CD4-positive, alpha-beta memory T cell (primary cell): Measurements from ENCODE around the gene CRYGS. TPM values are rescaled to one million over a fixed set of nuclear protein-coding genes. Genes with fewer than 3 reads are reported as not detected.

Experiments used
- CTCF ChIA-PET: fragments of 350-600 bp; sonication (Branson Sonifier 250); formaldehyde crosslinking; loops from one replicate; lab custom pipeline; 2021; ENCODE audit warnings: inconsistent platforms; ENCODE audit not compliant: partially characterized antibody; lab: Charles Lee
- POLR2A ChIA-PET: fragments of 350-600 bp; sonication (Branson Sonifier 250); formaldehyde crosslinking; loops from one replicate; lab custom pipeline; 2021; ENCODE audit not compliant: partially characterized antibody; lab: Charles Lee
- DNase-seq, 5 donors: peaks; one replicate each; pipeline versions ENCODE4 v3.0.0 to v3.0.0-alpha.2; 2020 to 2022; ENCODE audit warnings: mixed read lengths in 1 of 5
- H3K27ac ChIP-seq: one replicate; pipeline ENCODE4 v1.7.0; 2013; ENCODE audit warnings: low read depth, low read length
- H3K27me3 ChIP-seq: 2 replicates; pipeline ENCODE4 v1.7.0; 2013; ENCODE audit warnings: mild to moderate bottlenecking, low read length, moderate library complexity; ENCODE audit not compliant: insufficient read depth
- H3K36me3 ChIP-seq: 2 replicates; pipeline ENCODE4 v1.7.0; 2013; ENCODE audit warnings: mild to moderate bottlenecking, low read length, moderate library complexity; ENCODE audit not compliant: insufficient read depth
- H3K4me1 ChIP-seq: 2 replicates; pipeline ENCODE4 v1.7.0; 2013; ENCODE audit warnings: mild to moderate bottlenecking, low read length, moderate library complexity; ENCODE audit not compliant: insufficient read depth
- H3K4me3 ChIP-seq, 2 donors: one replicate each; pipeline ENCODE4 v1.7.0; 2013; ENCODE audit warnings: low read length in 2 of 2, mild to moderate bottlenecking in 1 of 2
- H3K9me3 ChIP-seq, 2 donors: one replicate each; pipeline ENCODE4 v1.7.0; 2013; ENCODE audit warnings: low read length in 2 of 2, control low read depth in 1 of 2; ENCODE audit not compliant: control insufficient read depth in 1 of 2
- H3K27ac Mint-ChIP-seq, 7 donors: one replicate each; pipeline ENCODE4 v1.8.0; 2020 to 2021; ENCODE audit warnings: mixed read lengths in 7 of 7, mild to moderate bottlenecking in 6 of 7, inconsistent platforms in 3 of 7, moderate library complexity in 3 of 7
- H3K27me3 Mint-ChIP-seq, 2 donors: one replicate each; pipeline ENCODE4 v1.8.0; 2020 to 2021; ENCODE audit warnings: mixed read lengths in 2 of 2
- H3K36me3 Mint-ChIP-seq, 2 donors: one replicate each; pipeline ENCODE4 v1.8.0; 2020 to 2021; ENCODE audit warnings: mixed read lengths in 2 of 2, inconsistent platforms in 1 of 2, mild to moderate bottlenecking in 1 of 2
- H3K4me1 Mint-ChIP-seq, 4 donors: one replicate each; pipeline ENCODE4 v1.8.0; 2020 to 2021; ENCODE audit warnings: mixed read lengths in 4 of 4, mild to moderate bottlenecking in 1 of 4
- H3K4me3 Mint-ChIP-seq, 8 donors: one replicate each; pipeline ENCODE4 v1.8.0; 2020 to 2021; ENCODE audit warnings: mixed read lengths in 8 of 8, mild to moderate bottlenecking in 7 of 8, moderate library complexity in 6 of 8, inconsistent platforms in 3 of 8
- H3K9me3 Mint-ChIP-seq, 8 donors: one replicate each; pipeline ENCODE4 v1.8.0; 2020 to 2021; ENCODE audit warnings: mixed read lengths in 8 of 8, mild to moderate bottlenecking in 5 of 8, inconsistent platforms in 3 of 8, moderate library complexity in 1 of 8
- intact Hi-C: fragments of 100-400 bp; cut with micrococcal nuclease; formaldehyde crosslinking; loops from one replicate; pipeline ENCODE4 v1.15.1; 2023
- polyA plus RNA-seq, 2 donors: library from polyadenylated mRNA; unstranded; fragments of 300-500 nt; fragmentation: Illumina TruSeq; gene quantifications; one replicate each; pipeline ENCODE4 v1.2.3, GENCODE V29; 2021
- total RNA-seq, 2 experiments: library from RNA; stranded (reverse); gene quantifications; one replicate each; pipeline ENCODE4 v1.2.3, GENCODE V29; 2021

The CRYGS gene
- total and polyA plus RNA-seq, 4 experiments from 2014 or later = 1.2 to 12.6 (median 12.1) TPM; not detected in 1

DNA sequence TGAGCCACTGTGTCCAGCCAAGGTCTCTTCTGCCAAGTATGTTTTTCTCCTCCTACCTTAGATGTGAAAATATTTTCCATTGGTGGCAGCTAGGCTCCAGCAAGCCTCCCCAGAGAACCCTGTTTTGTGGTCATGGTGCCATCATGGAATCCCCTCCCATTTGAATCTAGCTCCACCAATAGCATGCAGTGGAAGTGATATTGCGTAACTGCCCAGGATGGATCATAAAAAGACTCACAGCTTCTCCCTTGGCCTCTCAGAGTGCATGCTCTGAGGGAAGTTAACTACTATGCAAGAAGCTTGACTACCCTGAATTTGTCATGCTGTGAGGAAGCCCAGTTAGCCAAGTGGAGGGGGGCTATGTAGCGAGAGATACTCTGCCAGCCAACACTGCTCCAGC lies 27.5 kb downstream of the CRYGS start:
- H3K4me1 ChIP-seq = peaks cover 77% of the 10 kb centered on the region
- H3K4me1 Mint-ChIP-seq = peaks cover 56 to 95% (median 70%) of the 10 kb centered on the region in 4 donors

DNA sequence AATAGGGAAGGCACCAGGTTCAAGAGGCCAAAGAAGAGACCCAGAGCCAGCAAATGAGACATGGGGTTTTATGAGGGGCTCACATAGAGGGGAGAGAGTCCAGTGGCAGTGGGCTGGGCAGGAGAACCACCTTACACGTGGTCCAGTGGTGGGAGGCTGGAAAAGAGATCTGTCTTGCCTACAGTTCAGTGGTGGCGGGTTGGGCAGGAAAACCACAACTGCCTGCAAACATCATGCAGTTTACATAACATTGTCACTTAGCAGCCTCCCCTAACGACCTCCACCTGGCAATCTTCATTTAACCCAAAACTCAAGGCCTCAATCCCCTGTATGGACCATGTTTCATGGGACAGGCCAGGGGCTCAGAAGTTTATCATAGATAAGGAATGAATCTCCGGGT lies 29.1 kb downstream of the CRYGS start:
- H3K27me3 ChIP-seq = no peaks in the 10 kb centered on the region
- CTCF ChIA-PET = interaction anchor here (0.6 to 2.5 kb wide), 3 partner anchors 25 to 532 kb away, joined by 3 to 14 read pairs (median 4); no protein-coding TSS in a partner anchor
- no peak overlapping the region for H3K4me3 ChIP-seq
- intact Hi-C loops = no loop called here
- POLR2A ChIA-PET = interaction anchor here (2.2 kb wide), 1 partner anchor 19 kb away, joined by 6 read pairs; no protein-coding TSS in a partner anchor
- Mint-ChIP-seq H3K4me1 (peaks cover 51 to 90% (median 59%) of the 10 kb centered on the region in 4 donors), H3K36me3 (no peaks in the 10 kb centered on the region), H3K9me3 (no peaks in the 10 kb centered on the region), H3K27ac (peak overlapping the region; percentile 38 to 89 (median 84)), H3K27me3 (peaks cover 0 to 2% of the 10 kb centered on the region in 2 donors), H3K4me3 (peak overlapping the region in 7 of 8 donors; percentile 4 to 43 (median 15))
- H3K36me3 ChIP-seq = no peaks in the 10 kb centered on the region
- no peak overlapping the region for H3K27ac ChIP-seq
- peak; percentile 48 to 67 (median 62) for DNase-seq
- H3K9me3 ChIP-seq = no peaks in the 10 kb centered on the region
- peaks cover 61% of the 10 kb centered on the region for H3K4me1 ChIP-seq

More for the DNA sequence above, 27.5 kb downstream of the CRYGS start:
- Histone ChIP-seq H3K27ac (no peak overlapping the region), H3K36me3 (no peaks in the 10 kb centered on the region), H3K4me3 (no peak overlapping the region), H3K9me3 (no peaks in the 10 kb centered on the region), H3K27me3 (no peaks in the 10 kb centered on the region)
- Mint-ChIP-seq H3K27me3 (no peaks in the 10 kb centered on the region), H3K36me3 (no peaks in the 10 kb centered on the region), H3K9me3 (no peaks in the 10 kb centered on the region), H3K4me3 (peak overlapping the region in 5 of 8 donors; percentile 17 to 60 (median 38)), H3K27ac (peak overlapping the region in 6 of 7 donors; percentile 49 to 89 (median 82))
- intact Hi-C loops = no loop called here
- ChIA-PET POLR2A (interaction anchor here (1.0 to 4.5 kb wide), 4 partner anchors 13 to 623 kb away, joined by 3 to 14 read pairs (median 4); partner anchors contain the start of genes RPL39L and TRA2B), CTCF (interaction anchor here (0.6 to 2.5 kb wide), 4 partner anchors 23 to 760 kb away, joined by 3 to 14 read pairs (median 5); no protein-coding TSS in a partner anchor)
- no peak for DNase-seq

DNA sequence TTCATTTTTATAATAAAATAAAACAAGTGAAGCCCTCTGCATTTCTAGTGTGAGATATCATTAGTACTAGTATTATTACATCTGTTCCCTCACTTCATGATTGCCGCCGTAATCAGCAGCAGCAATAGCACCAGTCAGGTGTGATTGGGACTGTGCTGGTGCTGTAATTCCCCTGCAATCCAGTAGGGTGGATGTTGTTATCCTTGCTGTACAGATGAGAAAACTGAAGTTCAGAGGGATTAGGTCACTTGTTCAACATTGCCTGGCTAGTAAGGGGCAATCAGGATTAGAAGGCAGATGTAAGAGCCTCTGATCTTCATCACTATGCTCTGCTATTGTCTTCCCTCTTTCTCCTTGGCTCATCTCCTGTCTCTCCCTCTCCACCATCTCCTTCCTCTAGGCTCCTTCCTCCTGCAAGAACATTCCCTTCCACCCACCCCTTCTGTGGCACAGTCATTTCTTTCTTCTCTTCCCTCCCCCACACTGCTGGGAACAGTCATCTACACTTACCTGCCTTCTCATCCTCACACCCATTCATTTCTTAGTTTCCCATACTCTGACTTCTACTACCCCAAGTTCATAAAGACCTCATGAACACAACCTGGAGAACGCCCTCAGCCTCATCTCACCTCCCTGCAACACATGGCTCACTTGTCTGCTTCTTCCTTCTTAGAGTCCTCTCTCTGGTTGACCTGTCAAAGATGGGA lies 29.7 kb downstream of the CRYGS start:
- no peaks in the 10 kb centered on the region for H3K9me3 Mint-ChIP-seq
- peaks cover 51 to 83% (median 55%) of the 10 kb centered on the region in 4 donors for H3K4me1 Mint-ChIP-seq
- H3K4me3 Mint-ChIP-seq = peak overlapping the region; percentile 4 to 43 (median 18)
- ChIA-PET POLR2A (no interaction called here), CTCF (interaction anchor here (1.0 kb wide), 1 partner anchor 54 kb away, joined by 3 read pairs; no protein-coding TSS in a partner anchor)
- H3K27ac Mint-ChIP-seq = peak overlapping the region; percentile 38 to 89 (median 84)
- Histone ChIP-seq H3K4me3 (no peak overlapping the region), H3K27me3 (no peaks in the 10 kb centered on the region), H3K36me3 (no peaks in the 10 kb centered on the region), H3K4me1 (peaks cover 55% of the 10 kb centered on the region), H3K9me3 (no peaks in the 10 kb centered on the region), H3K27ac (no peak overlapping the region)
- no peak for DNase-seq
- intact Hi-C loops = no loop called here
- H3K36me3 Mint-ChIP-seq = no peaks in the 10 kb centered on the region
- peaks cover 0 to 2% of the 10 kb centered on the region in 2 donors for H3K27me3 Mint-ChIP-seq

DNA sequence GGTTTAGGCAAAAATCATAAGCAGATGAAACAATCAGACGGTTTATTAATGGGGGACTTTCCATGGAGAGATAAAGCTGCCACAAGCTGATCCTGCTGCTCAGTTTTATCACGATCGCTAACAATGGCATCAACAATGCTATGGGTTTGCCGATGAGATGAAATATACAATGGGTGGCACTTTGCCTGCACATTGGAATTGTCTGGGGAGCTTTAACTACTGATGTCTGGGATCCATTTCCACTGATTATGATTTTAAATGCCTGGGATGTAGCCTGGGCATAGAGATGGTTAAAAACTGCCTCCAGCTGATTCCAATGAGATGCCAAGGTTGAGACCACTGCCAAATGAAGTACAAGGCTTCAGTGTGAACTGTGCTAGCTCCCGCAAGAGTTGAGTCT lies 30.8 kb downstream of the CRYGS start:
- no peaks in the 10 kb centered on the region for H3K36me3 ChIP-seq
- H3K9me3 ChIP-seq = no peaks in the 10 kb centered on the region
- H3K27ac Mint-ChIP-seq = peak overlapping the region in 3 of 7 donors; percentile 2 to 55 (median 54)
- H3K27ac ChIP-seq = no peak overlapping the region
- H3K4me3 ChIP-seq = no peak overlapping the region
- no peaks in the 10 kb centered on the region for H3K9me3 Mint-ChIP-seq
- ChIA-PET CTCF (interaction anchor here (0.8 to 1.6 kb wide), 5 partner anchors 27 to 254 kb away, joined by 3 to 4 read pairs (median 3); no protein-coding TSS in a partner anchor), POLR2A (no interaction called here)
- H3K27me3 Mint-ChIP-seq = peaks cover 0 to 2% of the 10 kb centered on the region in 2 donors
- no peak for DNase-seq
- peaks cover 41 to 73% (median 45%) of the 10 kb centered on the region in 4 donors for H3K4me1 Mint-ChIP-seq
- H3K36me3 Mint-ChIP-seq = no peaks in the 10 kb centered on the region
- H3K27me3 ChIP-seq = no peaks in the 10 kb centered on the region
- peaks cover 44% of the 10 kb centered on the region for H3K4me1 ChIP-seq
- H3K4me3 Mint-ChIP-seq = peak overlapping the region in 1 of 8 donors; percentile 9
- intact Hi-C loops = no loop called here

DNA sequence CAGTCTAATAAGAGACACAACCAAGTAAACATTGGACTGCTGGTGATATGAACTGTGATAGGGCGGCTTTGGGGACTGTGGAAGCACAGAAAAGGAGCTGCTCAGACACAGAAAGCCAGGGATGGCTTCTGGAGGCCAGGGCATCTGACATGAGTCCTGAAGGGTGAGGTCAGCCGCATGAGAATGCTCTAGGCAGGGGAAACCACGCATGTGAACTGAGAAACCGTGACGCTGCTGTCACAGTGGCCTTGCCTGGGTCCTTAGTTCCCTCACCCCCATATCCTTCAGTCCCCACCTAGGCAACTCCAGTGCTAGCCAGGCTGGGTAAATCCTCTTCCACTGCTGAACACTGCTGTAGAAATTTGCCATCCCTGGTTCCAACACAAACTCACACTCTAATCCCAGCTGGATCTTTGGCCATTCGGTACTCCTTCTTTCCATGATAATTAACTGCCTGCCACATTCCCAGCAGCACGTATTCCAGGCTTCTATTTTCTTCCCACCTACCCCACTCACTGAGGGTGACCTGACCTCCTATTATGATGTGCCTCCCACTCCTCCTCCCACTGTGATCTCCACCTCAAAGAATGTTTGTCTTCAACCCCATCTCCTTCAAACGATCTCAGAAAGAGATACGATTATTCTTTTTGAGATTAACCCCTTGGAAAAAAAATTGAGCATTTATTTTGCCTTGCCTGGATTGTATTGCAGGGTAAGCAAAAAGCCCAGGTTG lies 31.4 kb downstream of the CRYGS start:
- DNase-seq = no peak
- Histone ChIP-seq H3K36me3 (no peaks in the 10 kb centered on the region), H3K9me3 (no peaks in the 10 kb centered on the region), H3K27ac (no peak overlapping the region), H3K27me3 (no peaks in the 10 kb centered on the region), H3K4me1 (peaks cover 37% of the 10 kb centered on the region), H3K4me3 (no peak overlapping the region)
- Mint-ChIP-seq H3K4me1 (peaks cover 36 to 66% (median 39%) of the 10 kb centered on the region in 4 donors), H3K27ac (peak overlapping the region in 2 of 7 donors; percentile 7 to 92), H3K36me3 (no peaks in the 10 kb centered on the region), H3K27me3 (peaks cover 0 to 2% of the 10 kb centered on the region in 2 donors), H3K4me3 (no peak overlapping the region), H3K9me3 (no peaks in the 10 kb centered on the region)
- ChIA-PET POLR2A (no interaction called here), CTCF (interaction anchor here (1.0 to 1.6 kb wide), 4 partner anchors 28 to 253 kb away, joined by 3 to 4 read pairs (median 3); no protein-coding TSS in a partner anchor)
- intact Hi-C loops = no loop called here

DNA sequence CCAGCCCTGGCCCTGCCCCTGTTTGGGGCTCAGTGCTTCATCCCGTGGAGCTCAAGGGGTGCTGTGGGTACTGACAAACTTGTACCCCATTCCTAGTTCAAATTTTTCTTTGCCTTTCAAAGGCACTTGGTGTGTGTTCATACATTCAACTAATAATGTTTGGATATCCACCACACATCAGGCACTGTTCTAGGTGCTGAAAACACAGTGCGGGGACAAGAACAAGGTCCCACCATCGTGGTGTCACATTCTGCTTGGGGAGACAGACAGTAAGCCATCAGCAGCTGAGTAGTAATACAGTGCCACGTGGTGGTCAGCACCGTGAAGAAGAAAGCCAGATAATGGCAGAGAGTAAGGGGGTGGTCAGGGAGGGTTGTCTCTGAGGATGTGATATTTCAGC lies 32.5 kb downstream of the CRYGS start:
- H3K4me3 Mint-ChIP-seq = no peak overlapping the region
- Histone ChIP-seq H3K27me3 (no peaks in the 10 kb centered on the region), H3K27ac (no peak overlapping the region), H3K36me3 (no peaks in the 10 kb centered on the region), H3K9me3 (no peaks in the 10 kb centered on the region), H3K4me1 (peaks cover 27% of the 10 kb centered on the region), H3K4me3 (no peak overlapping the region)
- H3K9me3 Mint-ChIP-seq = no peaks in the 10 kb centered on the region
- no peaks in the 10 kb centered on the region for H3K36me3 Mint-ChIP-seq
- CTCF ChIA-PET = no interaction called here
- POLR2A ChIA-PET = no interaction called here
- peaks cover 30 to 56% (median 33%) of the 10 kb centered on the region in 4 donors for H3K4me1 Mint-ChIP-seq
- peaks cover 0 to 2% of the 10 kb centered on the region in 2 donors for H3K27me3 Mint-ChIP-seq
- H3K27ac Mint-ChIP-seq = peak overlapping the region in 2 of 7 donors; percentile 10 to 16
- intact Hi-C loops = no loop called here
- no peak for DNase-seq
